Fibroblast of lung (primary cell): ENCODE data around the gene ZDHHC8. TPM values are rescaled to one million over a fixed set of nuclear protein-coding genes. Genes with fewer than 3 reads are reported as not detected.

Experiments
- DNase-seq, 2 donors: peaks; one replicate each; pipeline versions ENCODE4 v3.0.0 to v3.0.0-alpha.2; 2010; ENCODE audit warnings: low read depth in 2 of 2
- H2AFZ ChIP-seq: 2 replicates; pipeline ENCODE4 v1.5.1; 2012; ENCODE audit warnings: low read length, control low read depth, inconsistent platforms
- H3K27ac ChIP-seq: 2 replicates; pipeline ENCODE4 v1.5.1; 2011; ENCODE audit warnings: low read length, control low read depth; ENCODE audit not compliant: insufficient read depth
- H3K27me3 ChIP-seq: 2 replicates; pipeline ENCODE4 v1.5.1; 2011; ENCODE audit warnings: mild to moderate bottlenecking, low read length; ENCODE audit not compliant: control insufficient read depth, insufficient read depth
- H3K36me3 ChIP-seq: 2 replicates; pipeline ENCODE4 v1.5.1; 2011; ENCODE audit warnings: low read length; ENCODE audit not compliant: control insufficient read depth, insufficient read depth
- H3K4me1 ChIP-seq: 2 replicates; pipeline ENCODE4 v1.5.1; 2011; ENCODE audit warnings: low read length; ENCODE audit not compliant: control insufficient read depth, insufficient read depth; ENCODE audit errors: extremely low read depth
- H3K4me2 ChIP-seq: 2 replicates; pipeline ENCODE4 v1.5.1; 2011; ENCODE audit warnings: low read length, control low read depth; ENCODE audit not compliant: insufficient read depth; ENCODE audit errors: extremely low read depth
- H3K4me3 ChIP-seq, 4 experiments: fragments of 200-600 bp in 1 of 4; sonication (generic) in 1 of 4; replicated peaks in 1 of 4; 2 replicates each; pipeline ENCODE4 v1.5.1; 2011 to 2016; ENCODE audit warnings: low read length in 4 of 4, low read depth in 3 of 4, mild to moderate bottlenecking in 3 of 4, control low read depth in 2 of 4, inconsistent platforms in 1 of 4, mixed read lengths in 1 of 4; ENCODE audit not compliant: insufficient read depth in 1 of 4; ENCODE audit errors: control extremely low read depth in 1 of 4
- H3K79me2 ChIP-seq: 2 replicates; pipeline ENCODE4 v1.5.1; 2012; ENCODE audit warnings: mild to moderate bottlenecking, low read length, inconsistent platforms; ENCODE audit not compliant: control insufficient read depth, insufficient read depth
- H3K9ac ChIP-seq: 2 replicates; pipeline ENCODE4 v1.5.1; 2011; ENCODE audit warnings: mild to moderate bottlenecking, low read length, control low read depth; ENCODE audit not compliant: insufficient read depth
- H3K9me3 ChIP-seq: 2 replicates; pipeline ENCODE4 v1.5.1; 2012; ENCODE audit warnings: low read depth, low read length; ENCODE audit not compliant: control insufficient read depth, insufficient read depth
- H4K20me1 ChIP-seq: 2 replicates; pipeline ENCODE4 v1.5.1; 2011; ENCODE audit warnings: low read length; ENCODE audit not compliant: control insufficient read depth, insufficient read depth; ENCODE audit errors: extremely low read depth
- CTCF ChIP-seq, 2 donors: IDR thresholded peaks in 1 of 2; conservative IDR thresholded peaks in 1 of 2; 1 replicate in 1 of 2; 2 replicates in 1 of 2; pipeline ENCODE4 v1.5.1; 2011 to 2012; ENCODE audit warnings: low read length in 2 of 2, control low read depth in 1 of 2, inconsistent platforms in 1 of 2, low read depth in 1 of 2, mild to moderate bottlenecking in 1 of 2
- EZH2 ChIP-seq: IDR thresholded peaks from 2 replicates; pipeline ENCODE4 v1.5.1; 2012; ENCODE audit warnings: low read length, control low read depth, mild to moderate bottlenecking; ENCODE audit errors: missing control alignments
- polyA plus RNA-seq, 2 donors: library from polyadenylated mRNA; depleted of rRNA in 1 of 2; stranded (reverse) in 1 of 2; unstranded in 1 of 2; fragments of >200 nt; gene quantifications; 2 replicates each; pipeline ENCODE4 v1.2.1, GENCODE V29; 2011 to 2012; ENCODE audit warnings: missing spikeins in 1 of 2
- total RNA-seq: library from RNA; depleted of rRNA; stranded (reverse); fragments of >200 nt; gene quantifications from 2 replicates; pipeline ENCODE4 v1.2.1, GENCODE V29; 2014

Gene ZDHHC8
- total and polyA plus RNA-seq, 2 donors (not counting 1 experiment from before 2014, with no cell fraction given), result 6.6 to 26.2 TPM

GRCh38 chr22:20160041-20160440 lies 28.4 kb downstream of the ZDHHC8 start:
- no peak for DNase-seq
- H3K79me2 ChIP-seq, result no peaks in the 10 kb centered on the region
- H3K27ac ChIP-seq, result no peak overlapping the region
- TF ChIP-seq EZH2 (no peak), CTCF (conservative IDR thresholded peaks at IDR 0.05 in 1 of 2, IDR thresholded peaks at IDR 0.05 in 1 of 2; ENCODE audit: low read depth in 1 of 2, low read length in 2 of 2) (no peak)
- no peaks in the 10 kb centered on the region for H3K36me3 ChIP-seq
- no peaks in the 10 kb centered on the region for H3K27me3 ChIP-seq
- no peak overlapping the region for H3K9ac ChIP-seq
- no peak overlapping the region for H3K4me2 ChIP-seq
- no peaks in the 10 kb centered on the region for H3K4me1 ChIP-seq
- no peaks in the 10 kb centered on the region for H3K9me3 ChIP-seq
- no peaks in the 10 kb centered on the region for H4K20me1 ChIP-seq
- H3K4me3 ChIP-seq, result no peak overlapping the region
- H2AFZ ChIP-seq, result no peak overlapping the region

- Histone ChIP-seq H3K27me3 (no peaks in the 10 kb centered on the region), H4K20me1 (no peaks in the 10 kb centered on the region), H3K4me2 (no peak overlapping the region), H3K4me1 (no peaks in the 10 kb centered on the region), H3K9me3 (no peaks in the 10 kb centered on the region), H3K4me3 (no peak overlapping the region), H3K9ac (no peak overlapping the region), H3K27ac (no peak overlapping the region), H3K79me2 (no peaks in the 10 kb centered on the region), H3K36me3 (no peaks in the 10 kb centered on the region), H2AFZ (no peak overlapping the region)
- DNase-seq, result no peak
- no peak for TF ChIP-seq EZH2
- TF ChIP-seq CTCF (conservative IDR thresholded peaks at IDR 0.05 in 1 of 2, IDR thresholded peaks at IDR 0.05 in 1 of 2; ENCODE audit: low read depth in 1 of 2, low read length in 2 of 2), result no peak
Observed at GRCh38 chr22:20164863-20165262, 33.3 kb downstream of the ZDHHC8 start.

GRCh38 chr22:20165421-20165820 lies 33.8 kb downstream of the ZDHHC8 start:
- Histone ChIP-seq H3K27ac (no peak overlapping the region), H3K9me3 (no peaks in the 10 kb centered on the region), H2AFZ (no peak overlapping the region), H4K20me1 (no peaks in the 10 kb centered on the region), H3K4me1 (no peaks in the 10 kb centered on the region), H3K4me2 (no peak overlapping the region), H3K4me3 (no peak overlapping the region), H3K27me3 (no peaks in the 10 kb centered on the region), H3K9ac (no peak overlapping the region), H3K36me3 (no peaks in the 10 kb centered on the region), H3K79me2 (no peaks in the 10 kb centered on the region)
- no peak for TF ChIP-seq CTCF (conservative IDR thresholded peaks at IDR 0.05 in 1 of 2, IDR thresholded peaks at IDR 0.05 in 1 of 2; ENCODE audit: low read depth in 1 of 2, low read length in 2 of 2)
- TF ChIP-seq EZH2, result no peak
- no peak for DNase-seq
